Measurements from ENCODE around the gene SCN4A. TPM values are rescaled to one million over a fixed set of nuclear protein-coding genes. Genes with fewer than 3 reads are reported as not detected.

Gene SCN4A
- total and polyA plus RNA-seq, 2 of the 13 experiments (the other 11 are each of a cell fraction or from before 2014, with no cell fraction given): 0.02 to 0.03 TPM

DNA sequence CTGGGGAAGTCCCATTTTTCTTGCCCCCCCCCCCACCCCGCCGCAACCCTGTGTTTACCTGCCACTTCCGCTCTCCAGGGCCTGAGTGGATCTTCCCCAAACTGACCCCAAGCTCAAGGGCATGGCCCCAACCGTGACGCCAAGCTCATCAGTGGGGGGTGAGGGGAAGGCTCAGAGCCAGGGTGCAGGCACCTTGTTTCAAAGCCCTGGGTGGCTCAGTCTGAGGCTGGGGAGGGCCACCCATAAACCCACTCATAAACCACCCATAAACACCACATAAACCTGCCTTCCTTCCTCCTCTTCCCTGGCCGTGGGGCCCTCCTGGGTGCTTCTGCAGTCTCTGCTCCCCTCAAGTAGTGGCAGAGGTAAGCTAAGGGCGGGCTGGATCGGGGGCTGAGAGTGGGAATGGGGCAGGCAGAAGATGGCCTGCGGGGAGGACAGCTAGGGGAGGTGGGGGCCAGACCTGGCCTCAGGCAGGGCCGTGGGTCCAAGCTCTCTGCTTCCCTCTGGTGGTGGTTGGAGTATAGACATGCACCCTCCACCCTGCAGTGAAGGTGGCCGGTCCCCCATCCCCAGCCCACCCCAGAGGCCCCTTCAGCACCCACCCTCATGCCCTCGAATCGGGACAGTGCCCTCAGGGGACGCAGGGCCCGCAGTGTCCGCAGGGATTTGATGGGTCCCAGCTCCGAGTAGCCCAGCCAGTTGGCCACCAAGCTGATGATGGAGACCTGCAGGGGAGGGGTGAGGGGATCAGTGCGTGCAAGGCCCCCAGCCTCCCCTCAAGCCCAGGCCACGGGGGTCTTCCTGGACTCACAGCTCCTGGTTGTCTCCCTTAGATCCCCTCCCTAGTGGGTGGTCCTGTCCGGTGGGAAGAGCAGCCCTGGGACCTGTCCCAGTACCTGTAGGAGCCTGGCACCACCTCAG lies 26.0 kb downstream of the SCN4A start (continued):
- TF ChIP-seq RARA (CRISPR knock-in tag; IDR thresholded peaks at IDR 0.05) (no peak), CEBPB (IDR thresholded peaks at IDR 0.05; ENCODE audit: borderline replicate concordance, low read depth, low read length) (no peak), ZNF816 (CRISPR knock-in tag; IDR thresholded peaks at IDR 0.05; ENCODE audit: borderline replicate concordance) (no peak), NR3C1 (CRISPR knock-in tag; IDR thresholded peaks at IDR 0.05) (no peak), PITX1 (CRISPR knock-in tag; IDR thresholded peaks at IDR 0.05) (peak; percentile 62; the same call in 1 of the 2 replicates), NFIB (CRISPR knock-in tag; IDR thresholded peaks at IDR 0.05; ENCODE audit: borderline replicate concordance) (no peak), ZNF687 (CRISPR knock-in tag; IDR thresholded peaks at IDR 0.05) (peak; percentile 59), KMT2A (CRISPR knock-in tag; IDR thresholded peaks at IDR 0.05) (no peak), MZF1 (CRISPR knock-in tag; IDR thresholded peaks at IDR 0.05; ENCODE audit: borderline replicate concordance) (0 out of 2 replicates have a peak, but pooled peaks have one; percentile 25), PAWR (CRISPR knock-in tag; IDR thresholded peaks at IDR 0.05; ENCODE audit: borderline replicate concordance) (no peak), ATRX (CRISPR knock-in tag; IDR thresholded peaks at IDR 0.05; ENCODE audit: borderline replicate concordance) (no peak), ZEB1 (IDR thresholded peaks at IDR 0.05; ENCODE audit: insufficient replicate concordance, low read depth) (peak; percentile 26), ZNF772 (CRISPR knock-in tag; IDR thresholded peaks at IDR 0.05) (peak; percentile 43; the same call in 1 of the 2 replicates), TP53 (CRISPR knock-in tag; conservative IDR thresholded peaks at IDR 0.05) (no peak), ZNF674 (CRISPR knock-in tag; IDR thresholded peaks at IDR 0.05; ENCODE audit: low read depth) (no peak), NR2F6 (IDR thresholded peaks at IDR 0.05) (no peak), NR2F6 (CRISPR knock-in tag; IDR thresholded peaks at IDR 0.05) (no peak)
- TF ChIP-seq, protein P1, sequence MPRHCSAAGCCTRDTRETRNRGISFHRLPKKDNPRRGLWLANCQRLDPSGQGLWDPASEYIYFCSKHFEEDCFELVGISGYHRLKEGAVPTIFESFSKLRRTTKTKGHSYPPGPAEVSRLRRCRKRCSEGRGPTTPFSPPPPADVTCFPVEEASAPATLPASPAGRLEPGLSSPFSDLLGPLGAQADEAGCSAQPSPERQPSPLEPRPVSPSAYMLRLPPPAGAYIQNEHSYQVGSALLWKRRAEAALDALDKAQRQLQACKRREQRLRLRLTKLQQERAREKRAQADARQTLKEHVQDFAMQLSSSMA (CRISPR knock-in tag; IDR thresholded peaks at IDR 0.05): peak; percentile 65; the same call in 1 of the 2 replicates
- TF ChIP-seq, protein P2, sequence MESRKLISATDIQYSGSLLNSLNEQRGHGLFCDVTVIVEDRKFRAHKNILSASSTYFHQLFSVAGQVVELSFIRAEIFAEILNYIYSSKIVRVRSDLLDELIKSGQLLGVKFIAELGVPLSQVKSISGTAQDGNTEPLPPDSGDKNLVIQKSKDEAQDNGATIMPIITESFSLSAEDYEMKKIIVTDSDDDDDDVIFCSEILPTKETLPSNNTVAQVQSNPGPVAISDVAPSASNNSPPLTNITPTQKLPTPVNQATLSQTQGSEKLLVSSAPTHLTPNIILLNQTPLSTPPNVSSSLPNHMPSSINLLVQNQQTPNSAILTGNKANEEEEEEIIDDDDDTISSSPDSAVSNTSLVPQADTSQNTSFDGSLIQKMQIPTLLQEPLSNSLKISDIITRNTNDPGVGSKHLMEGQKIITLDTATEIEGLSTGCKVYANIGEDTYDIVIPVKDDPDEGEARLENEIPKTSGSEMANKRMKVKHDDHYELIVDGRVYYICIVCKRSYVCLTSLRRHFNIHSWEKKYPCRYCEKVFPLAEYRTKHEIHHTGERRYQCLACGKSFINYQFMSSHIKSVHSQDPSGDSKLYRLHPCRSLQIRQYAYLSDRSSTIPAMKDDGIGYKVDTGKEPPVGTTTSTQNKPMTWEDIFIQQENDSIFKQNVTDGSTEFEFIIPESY (CRISPR knock-in tag; IDR thresholded peaks at IDR 0.05): no peak
- TF ChIP-seq, protein P3, sequence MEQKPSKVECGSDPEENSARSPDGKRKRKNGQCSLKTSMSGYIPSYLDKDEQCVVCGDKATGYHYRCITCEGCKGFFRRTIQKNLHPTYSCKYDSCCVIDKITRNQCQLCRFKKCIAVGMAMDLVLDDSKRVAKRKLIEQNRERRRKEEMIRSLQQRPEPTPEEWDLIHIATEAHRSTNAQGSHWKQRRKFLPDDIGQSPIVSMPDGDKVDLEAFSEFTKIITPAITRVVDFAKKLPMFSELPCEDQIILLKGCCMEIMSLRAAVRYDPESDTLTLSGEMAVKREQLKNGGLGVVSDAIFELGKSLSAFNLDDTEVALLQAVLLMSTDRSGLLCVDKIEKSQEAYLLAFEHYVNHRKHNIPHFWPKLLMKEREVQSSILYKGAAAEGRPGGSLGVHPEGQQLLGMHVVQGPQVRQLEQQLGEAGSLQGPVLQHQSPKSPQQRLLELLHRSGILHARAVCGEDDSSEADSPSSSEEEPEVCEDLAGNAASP (CRISPR knock-in tag; IDR thresholded peaks at IDR 0.05; ENCODE audit: borderline replicate concordance): no peak

Data from HepG2 (cell line).